ENCODE data around the gene CUL3.

The CUL3 gene

GRCh38 chr2:224479826-224480225 is 105.3 kb downstream of the CUL3 start:
- Histone ChIP-seq H3K4me3 (replicated peaks; ENCODE audit: insufficient read depth, low read length) (no peak overlapping the region), H3K27me3 (ENCODE audit: insufficient read depth, poor library complexity, severe bottlenecking) (no peaks in the 10 kb centered on the region), H3K27ac (replicated peaks) (no peak overlapping the region)
- TF ChIP-seq GABPA (IDR thresholded peaks at IDR 0.05; ENCODE audit: low read depth) (no peak), POLR2AphosphoS5 (IDR thresholded peaks at IDR 0.05; ENCODE audit: low read depth) (no peak), SPI1 (IDR thresholded peaks at IDR 0.05; ENCODE audit: borderline replicate concordance, low read depth) (no peak), REST (IDR thresholded peaks at IDR 0.05; ENCODE audit: insufficient replicate concordance, low read depth) (no peak), CTCF (IDR thresholded peaks at IDR 0.05; ENCODE audit: insufficient read depth, low read length) (no peak)
- DNase-seq (ENCODE audit: low read depth in 1 of 2, low spot score in 1 of 2): no peak

GRCh38 chr2:224472827-224473226 is 112.3 kb downstream of the CUL3 start:
- H3K4me3 ChIP-seq (replicated peaks; ENCODE audit: insufficient read depth, low read length): no peak overlapping the region
- no peaks in the 10 kb centered on the region for H3K27me3 ChIP-seq (ENCODE audit: insufficient read depth, poor library complexity, severe bottlenecking)
- H3K27ac ChIP-seq (replicated peaks): no peak overlapping the region
- TF ChIP-seq REST (IDR thresholded peaks at IDR 0.05; ENCODE audit: insufficient replicate concordance, low read depth): no peak
- TF ChIP-seq POLR2AphosphoS5 (IDR thresholded peaks at IDR 0.05; ENCODE audit: low read depth): no peak
- TF ChIP-seq GABPA (IDR thresholded peaks at IDR 0.05; ENCODE audit: low read depth): no peak
- TF ChIP-seq CTCF (IDR thresholded peaks at IDR 0.05; ENCODE audit: insufficient read depth, low read length): no peak
- no peak for TF ChIP-seq SPI1 (IDR thresholded peaks at IDR 0.05; ENCODE audit: borderline replicate concordance, low read depth)
- DNase-seq (ENCODE audit: low read depth in 1 of 2, low spot score in 1 of 2): no peak

GRCh38 chr2:224472137-224472536 is 113.0 kb downstream of the CUL3 start:
- no peaks in the 10 kb centered on the region for H3K27me3 ChIP-seq (ENCODE audit: insufficient read depth, poor library complexity, severe bottlenecking)
- no peak for DNase-seq (ENCODE audit: low read depth in 1 of 2, low spot score in 1 of 2)
- no peak overlapping the region for H3K27ac ChIP-seq (replicated peaks)
- TF ChIP-seq GABPA (IDR thresholded peaks at IDR 0.05; ENCODE audit: low read depth) (no peak), CTCF (IDR thresholded peaks at IDR 0.05; ENCODE audit: insufficient read depth, low read length) (no peak), POLR2AphosphoS5 (IDR thresholded peaks at IDR 0.05; ENCODE audit: low read depth) (no peak), SPI1 (IDR thresholded peaks at IDR 0.05; ENCODE audit: borderline replicate concordance, low read depth) (no peak), REST (IDR thresholded peaks at IDR 0.05; ENCODE audit: insufficient replicate concordance, low read depth) (no peak)
- H3K4me3 ChIP-seq (replicated peaks; ENCODE audit: insufficient read depth, low read length): no peak overlapping the region
